K562 (cell line): Measurements from ENCODE around the gene METTL25. TPM values are rescaled to one million over a fixed set of nuclear protein-coding genes. Genes with fewer than 3 reads are reported as not detected.

Source experiments
- ATAC-seq: fragments of 200-7000 bp; cut with Tn5 transposase; 3 replicates; pipeline ENCODE4 v1.9.1; 2020; ENCODE audit warnings: moderate library complexity
- BruUV-seq: library from RNA; stranded (reverse); fragments of 400-500 nt; replicated peaks from 2 replicates; lab custom pipeline; 2021; lab: Mats Ljungman, UMichigan
- CTCF ChIA-PET: fragments of 300-600 bp; formaldehyde crosslinking; extraction: SDS; loops from one replicate; lab custom pipeline; 2021; ENCODE audit warnings: low intra/inter-chr PET ratio; lab: Yijun Ruan, JAX
- POLR2A ChIA-PET: fragments of 300-600, 350-650 bp; sonication (Branson Sonifier 250); formaldehyde crosslinking; extraction: SDS; loops from one replicate; lab custom pipeline; 2021; ENCODE audit warnings: antibody characterized with exemption, inconsistent platforms; lab: Yijun Ruan, JAX
- DNase-seq, 4 experiments: peaks; one replicate each; pipeline versions ENCODE4 v3.0.0 to v3.0.0-alpha.2; 2011 to 2018; ENCODE audit warnings: low spot score in 3 of 4, mixed read lengths in 3 of 4; ENCODE audit errors: extremely low read depth in 1 of 4
- FAIRE-seq: peaks from 2 replicates; lab custom pipeline; 2011; peaks lifted over from hg19 to GRCh38; lab: Jason Lieb, UNC
- H2AFZ ChIP-seq: 2 replicates; pipeline ENCODE4 v1.6.0; 2011; ENCODE audit warnings: low read depth, low read length, control low read depth, inconsistent platforms
- H3K27ac ChIP-seq: fragments of 200-600 bp; 3 replicates; pipeline ENCODE4 v1.8.0; 2011; ENCODE audit warnings: low read depth, mild to moderate bottlenecking, control low read depth, inconsistent platforms, low read length, moderate library complexity, mixed read lengths; ENCODE audit errors: extremely low read depth
- H3K27me3 ChIP-seq, 2 experiments: fragments of 300-600 bp in 1 of 2; 2 replicates in 1 of 2; 3 replicates in 1 of 2; pipeline versions ENCODE4 v1.6.0 to v1.8.0; 2011; ENCODE audit warnings: inconsistent platforms in 2 of 2, low read length in 2 of 2, mild to moderate bottlenecking in 1 of 2, mixed read lengths in 1 of 2, moderate library complexity in 1 of 2; ENCODE audit not compliant: control insufficient read depth in 2 of 2, insufficient read depth in 2 of 2
- H3K36me3 ChIP-seq: fragments of 300-600 bp; 3 replicates; pipeline ENCODE4 v1.8.0; 2011; ENCODE audit warnings: mild to moderate bottlenecking, low read length, inconsistent platforms; ENCODE audit not compliant: control insufficient read depth, insufficient read depth
- H3K4me1 ChIP-seq, 2 experiments: fragments of 200-600 bp in 1 of 2; replicated peaks in 1 of 2; 2 replicates in 1 of 2; 3 replicates in 1 of 2; pipeline versions ENCODE4 v1.5.1 to v1.8.0; 2011; ENCODE audit warnings: inconsistent platforms in 2 of 2, low read length in 2 of 2, mild to moderate bottlenecking in 1 of 2, mixed read lengths in 1 of 2, moderate library complexity in 1 of 2; ENCODE audit not compliant: control insufficient read depth in 2 of 2, insufficient read depth in 2 of 2
- H3K4me2 ChIP-seq: 2 replicates; pipeline ENCODE4 v1.6.1; 2011; ENCODE audit warnings: low read length, control low read depth, inconsistent platforms, mixed read lengths; ENCODE audit not compliant: insufficient read depth
- H3K4me3 ChIP-seq: fragments of 200-600 bp; sonication (generic), shearing (Covaris generic); 2 replicates; pipeline ENCODE4 v1.5.1; 2016; ENCODE audit warnings: control low read depth, inconsistent platforms
- H3K79me2 ChIP-seq: fragments of 200-600 bp; 3 replicates; pipeline ENCODE4 v1.8.0; 2011; ENCODE audit warnings: low read length, inconsistent platforms; ENCODE audit not compliant: control insufficient read depth, insufficient read depth
- H3K9ac ChIP-seq, 2 experiments: 2 replicates each; pipeline versions ENCODE4 v1.6.0 to v1.6.1; 2011; ENCODE audit warnings: low read depth in 2 of 2, low read length in 2 of 2, control low read depth in 1 of 2, inconsistent platforms in 1 of 2, mild to moderate bottlenecking in 1 of 2, mixed read lengths in 1 of 2; ENCODE audit not compliant: insufficient read depth in 1 of 2
- H3K9me1 ChIP-seq: one replicate; pipeline ENCODE4 v1.6.0; 2011; ENCODE audit warnings: inconsistent platforms, mild to moderate bottlenecking, low read length, moderate library complexity; ENCODE audit not compliant: control insufficient read depth, insufficient read depth
- H3K9me3 ChIP-seq: replicated peaks from 2 replicates; pipeline ENCODE4 v1.5.1; 2011; ENCODE audit warnings: low read depth, low read length, inconsistent platforms; ENCODE audit not compliant: control insufficient read depth, insufficient read depth
- H4K20me1 ChIP-seq: replicated peaks from 2 replicates; pipeline ENCODE4 v1.6.1; 2011; ENCODE audit warnings: low read length, inconsistent platforms, mixed read lengths; ENCODE audit not compliant: control insufficient read depth, insufficient read depth
- BCOR ChIP-seq: fragments of 450-650 bp; IDR thresholded peaks from 2 replicates; pipeline ENCODE4 v1.6.1; 2016
- CBX2 ChIP-seq: fragments of 200-600 bp; sonication (generic); IDR thresholded peaks from one replicate; pipeline ENCODE4 v1.6.1; 2012; ENCODE audit warnings: mild to moderate bottlenecking, low read length, inconsistent platforms; ENCODE audit not compliant: insufficient read depth, poor library complexity, severe bottlenecking
- CTCFL ChIP-seq: IDR thresholded peaks from 2 replicates; pipeline ENCODE4 v1.6.1; 2011; ENCODE audit warnings: borderline replicate concordance, low read depth, mild to moderate bottlenecking, moderate library complexity, low read length; ENCODE audit not compliant: insufficient read depth, poor library complexity, severe bottlenecking
- GATAD2B ChIP-seq: fragments of 450-650 bp; IDR thresholded peaks from 2 replicates; pipeline ENCODE4 v1.6.1; 2017; ENCODE audit warnings: mild to moderate bottlenecking, borderline replicate concordance
- JUNB ChIP-seq: fragments of 450-650 bp; formaldehyde crosslinking; conservative IDR thresholded peaks from 2 replicates; pipeline ENCODE4 v1.4.0; 2020; ENCODE audit warnings: mild to moderate bottlenecking
- MTA2 ChIP-seq: fragments of 450-650 bp; IDR thresholded peaks from 2 replicates; pipeline ENCODE4 v1.6.1; 2016; ENCODE audit warnings: low read depth
- REST ChIP-seq, 2 experiments: fragments of 450-650 bp; formaldehyde crosslinking in 1 of 2; IDR thresholded peaks; 2 replicates each; pipeline versions ENCODE4 v1.4.0 to v1.6.1; 2014 to 2020; ENCODE audit warnings: mild to moderate bottlenecking in 2 of 2, borderline replicate concordance in 1 of 2, low read depth in 1 of 2
- TFAP4 ChIP-seq: sonication (generic); formaldehyde crosslinking; IDR thresholded peaks from 2 replicates; pipeline ENCODE4 v1.8.0; 2022; ENCODE audit warnings: missing genetic modification reagents, mild to moderate bottlenecking, moderate library complexity, borderline replicate concordance
- XRCC5 ChIP-seq: fragments of 200-400 bp; formaldehyde crosslinking; IDR thresholded peaks from 2 replicates; pipeline ENCODE4 v1.6.1; 2017; ENCODE audit warnings: low read depth, mild to moderate bottlenecking, low read length
- ZNF830 ChIP-seq: fragments of 250-450 bp; sonication (Bioruptor Pico); IDR thresholded peaks from 2 replicates; pipeline ENCODE4 v1.5.0; 2021; ENCODE audit warnings: mild to moderate bottlenecking
- WGBS: fragments of 100-300 bp; shearing (Covaris generic); methylation state at CpG from one replicate; pipeline ENCODE4 v1.1.6; 2016; ENCODE audit warnings: low coverage, mixed read lengths; ENCODE audit not compliant: insufficient coverage; ENCODE audit errors: missing lambda C conversion rate; 5-methylcytosine and 5-hydroxymethylcytosine counted together
- in situ Hi-C: fragments of 300-500 bp; cut with MboI; formaldehyde crosslinking; loops from 4 replicates; pipeline ENCODE4 v1.15.0; 2018; ENCODE audit warnings: inconsistent platforms, mixed read lengths
- intact Hi-C: fragments of 100-400 bp; cut with micrococcal nuclease; formaldehyde crosslinking; loops from 2 replicates; pipeline ENCODE4 v1.14.2; 2022
- polyA plus RNA-seq, 8 experiments: library from polyadenylated mRNA; depleted of rRNA in 4 of 8; stranded (reverse) in 5 of 8; unstranded in 3 of 8; fragments of >200 nt; fragmentation: Nextera tagmentation in 2 of 8; fragmentation: Illumina TruSeq in 1 of 8; extraction: Ambion mirVana in 2 of 8; extraction: Trizol in 1 of 8; gene quantifications; 2 replicates each; pipeline versions ENCODE4 v1.2.1 to v1.2.3, GENCODE V29; 2011 to 2014; ENCODE audit warnings: inconsistent platforms in 1 of 8, missing spikeins in 1 of 8
- total RNA-seq, 7 experiments: library from RNA; depleted of rRNA in 6 of 7; stranded (reverse); fragments of >200 nt in 6 of 7; fragmentation: Illumina TruSeq in 2 of 7; extraction: Trizol in 2 of 7; gene quantifications; 2 replicates each; pipeline versions ENCODE4 v1.2.1 to v1.2.3, GENCODE V29; 2011 to 2021; ENCODE audit warnings: low replicate concordance in 1 of 7
- TF ChIP-seq, protein P1 (sequence below): fragments of 250-450 bp; sonication (Bioruptor Pico); IDR thresholded peaks from 2 replicates; pipeline ENCODE4 v1.9.0; 2021; ENCODE audit warnings: mild to moderate bottlenecking

METTL25 gene
- total and polyA plus RNA-seq, 9 of the 15 experiments (the other 6 are each of a cell fraction or from before 2014, with no cell fraction given): 0.50 to 2.4 (median 1.9) TPM

DNA sequence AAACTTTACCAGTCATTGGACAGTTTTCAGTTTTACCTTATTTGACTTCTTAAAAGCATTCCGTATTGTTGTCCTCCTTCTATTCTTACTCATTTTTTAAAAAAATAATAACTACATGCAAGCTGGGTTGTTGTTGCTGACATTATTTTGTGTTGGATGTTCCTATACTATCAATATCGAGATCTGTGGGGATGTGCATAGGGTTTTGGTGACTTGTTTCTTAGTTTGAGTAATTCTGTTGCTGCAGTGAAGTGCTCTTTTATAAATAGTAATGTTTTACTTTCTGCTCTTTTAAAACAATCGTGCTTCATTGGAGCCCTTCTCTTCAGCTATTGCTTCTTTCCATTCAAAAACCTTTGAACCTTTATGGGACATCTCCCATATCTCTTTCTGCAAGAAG, 79.4 kb downstream of the METTL25 start:
- 4% methylated on average over 3 of the region's 3 CpGs for WGBS
- Histone ChIP-seq H3K4me3 (no peak overlapping the region), H3K27me3 (no peaks in the 10 kb centered on the region), H4K20me1 (no peaks in the 10 kb centered on the region), H3K9me3 (no peaks in the 10 kb centered on the region; the same call in 1 of the 2 replicates), H3K4me1 (no peaks in the 10 kb centered on the region), H3K36me3 (no peaks in the 10 kb centered on the region), H3K9ac (no peak overlapping the region), H3K9me1 (no peaks in the 10 kb centered on the region), H3K79me2 (no peaks in the 10 kb centered on the region), H3K27ac (no peak overlapping the region), H2AFZ (no peak overlapping the region), H3K4me2 (no peak overlapping the region)
- BruUV-seq: no TSS peak
- intact Hi-C loops: no loop called here
- ATAC-seq (no peak), DNase-seq (no peak), FAIRE-seq (no peak)
- in situ Hi-C loops: no loop called here
- CTCF ChIA-PET: no interaction called here
- POLR2A ChIA-PET: no interaction called here
- TF ChIP-seq GATAD2B (no peak), TFAP4 (CRISPR knock-in tag) (no peak), REST (IDR thresholded peaks at IDR 0.05; ENCODE audit: borderline replicate concordance) (no peak), REST (CRISPR knock-in tag; IDR thresholded peaks at IDR 0.05; ENCODE audit: low read depth) (no peak), BCOR (no peak), CTCFL (no peak), JUNB (no peak), XRCC5 (no peak), CBX2 (no peak), MTA2 (no peak), ZNF830 (no peak)
- TF ChIP-seq, protein P1, sequence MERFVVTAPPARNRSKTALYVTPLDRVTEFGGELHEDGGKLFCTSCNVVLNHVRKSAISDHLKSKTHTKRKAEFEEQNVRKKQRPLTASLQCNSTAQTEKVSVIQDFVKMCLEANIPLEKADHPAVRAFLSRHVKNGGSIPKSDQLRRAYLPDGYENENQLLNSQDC: no peak
